HG03439 (cell line): ENCODE measurements around the gene PTN.
"Not testable (repeated sequence)": the region's sequence is repeated elsewhere in the genome, so short reads cannot be mapped to it uniquely, and the experiment has no call there.

ENCODE experiments used
- ATAC-seq: cut with Tn5 transposase; IDR thresholded peaks from one replicate; pipeline ENCODE4 v1.9.1; 2021; ENCODE audit warnings: mild to moderate bottlenecking, moderate library complexity; ENCODE audit not compliant: unreplicated experiment

Gene PTN

GRCh38 chr7:137181619-137182018 lies 161.9 kb downstream of the PTN start:
- not testable (repeated sequence) for ATAC-seq
